GM23248 (cell line): ENCODE data around the gene HOXA13. TPM values are rescaled to one million over a fixed set of nuclear protein-coding genes. Genes with fewer than 3 reads are reported as not detected.

Experiments used
- DNase-seq: peaks from one replicate; pipeline ENCODE4 v3.0.0-alpha.2; 2015
- H2AFZ ChIP-seq: fragments of 200-600 bp; sonication (generic); 2 replicates; pipeline ENCODE4 v1.6.1; 2016; ENCODE audit warnings: antibody characterized with exemption
- H3F3A ChIP-seq: fragments of 200-600 bp; sonication (generic); 2 replicates; pipeline ENCODE4 v1.6.1; 2016; ENCODE audit warnings: mild to moderate bottlenecking, antibody characterized with exemption, mixed run types; ENCODE audit not compliant: insufficient read depth
- H3K27ac ChIP-seq: fragments of 200-600 bp; sonication (generic); 2 replicates; pipeline ENCODE4 v1.5.1; 2016; ENCODE audit warnings: mild to moderate bottlenecking
- H3K27me3 ChIP-seq: fragments of 200-600 bp; sonication (generic); replicated peaks from 2 replicates; pipeline ENCODE4 v1.6.1; 2016; ENCODE audit warnings: mild to moderate bottlenecking; ENCODE audit not compliant: insufficient read depth
- H3K36me3 ChIP-seq: fragments of 200-600 bp; sonication (generic); 2 replicates; pipeline ENCODE4 v1.6.1; 2016; ENCODE audit warnings: low read depth, mild to moderate bottlenecking
- H3K4me1 ChIP-seq: fragments of 200-600 bp; sonication (generic); 2 replicates; pipeline ENCODE4 v1.6.1; 2016; ENCODE audit warnings: mild to moderate bottlenecking; ENCODE audit not compliant: insufficient read depth
- H3K4me2 ChIP-seq: fragments of 200-600 bp; sonication (generic); one replicate; pipeline ENCODE4 v1.6.1; 2016; ENCODE audit warnings: mild to moderate bottlenecking; ENCODE audit not compliant: unreplicated experiment
- H3K4me3 ChIP-seq: fragments of 200-600 bp; sonication (generic); 2 replicates; pipeline ENCODE4 v1.5.1; 2016; ENCODE audit warnings: mild to moderate bottlenecking
- H3K79me2 ChIP-seq: fragments of 200-600 bp; sonication (generic); 2 replicates; pipeline ENCODE4 v1.6.1; 2016; ENCODE audit warnings: mild to moderate bottlenecking; ENCODE audit not compliant: insufficient read depth
- H3K9ac ChIP-seq: fragments of 200-600 bp; sonication (generic); 2 replicates; pipeline ENCODE4 v1.6.1; 2016; ENCODE audit warnings: mild to moderate bottlenecking
- H3K9me2 ChIP-seq: fragments of 200-600 bp; sonication (generic); 2 replicates; pipeline ENCODE4 v1.6.1; 2016; ENCODE audit warnings: mixed run types, mild to moderate bottlenecking, moderate library complexity; ENCODE audit not compliant: insufficient read depth
- H3K9me3 ChIP-seq: fragments of 200-600 bp; sonication (generic); one replicate; pipeline ENCODE4 v1.6.1; 2017; ENCODE audit warnings: low read depth
- H4K20me1 ChIP-seq: fragments of 200-600 bp; sonication (generic); 2 replicates; pipeline ENCODE4 v1.6.0; 2016; ENCODE audit not compliant: insufficient read depth
- EZH2 ChIP-seq: fragments of 200-600 bp; sonication (generic); IDR thresholded peaks from 2 replicates; pipeline ENCODE4 v1.6.1; 2018; ENCODE audit warnings: antibody characterized with exemption, mild to moderate bottlenecking; ENCODE audit not compliant: insufficient read depth, poor library complexity, severe bottlenecking
- EZH2phosphoT487 ChIP-seq: fragments of 200-600 bp; sonication (generic); IDR thresholded peaks from 2 replicates; pipeline ENCODE4 v1.6.1; 2018; ENCODE audit warnings: antibody characterized with exemption, moderate library complexity, mild to moderate bottlenecking, low read depth; ENCODE audit not compliant: insufficient read depth
- WGBS, 2 experiments: methylation state at CpG; one replicate each; pipeline ENCODE4 v1.1.6; 2015 to 2017; ENCODE audit warnings: low lambda C conversion rate in 2 of 2, low coverage in 1 of 2; ENCODE audit errors: missing lambda C conversion rate in 2 of 2; 5-methylcytosine and 5-hydroxymethylcytosine counted together
- in situ Hi-C: fragments of 300-500 bp; cut with MboI; formaldehyde crosslinking; loops from 2 replicates; pipeline ENCODE4 v1.15.0; 2020
- polyA plus RNA-seq: library from polyadenylated mRNA; unstranded; fragments of >200 nt; fragmentation: Nextera tagmentation; extraction: Ambion mirVana; gene quantifications from 2 replicates; pipeline ENCODE4 v1.2.1, GENCODE V29; 2016
- total RNA-seq: library from RNA; depleted of rRNA; stranded (reverse); fragments of >200 nt; shearing (Covaris generic); gene quantifications from 2 replicates; pipeline ENCODE4 v1.2.3, GENCODE V29; 2014

The HOXA13 gene
- total and polyA plus RNA-seq, 2 experiments from 2014 or later, result 0.15 to 0.43 TPM

DNA sequence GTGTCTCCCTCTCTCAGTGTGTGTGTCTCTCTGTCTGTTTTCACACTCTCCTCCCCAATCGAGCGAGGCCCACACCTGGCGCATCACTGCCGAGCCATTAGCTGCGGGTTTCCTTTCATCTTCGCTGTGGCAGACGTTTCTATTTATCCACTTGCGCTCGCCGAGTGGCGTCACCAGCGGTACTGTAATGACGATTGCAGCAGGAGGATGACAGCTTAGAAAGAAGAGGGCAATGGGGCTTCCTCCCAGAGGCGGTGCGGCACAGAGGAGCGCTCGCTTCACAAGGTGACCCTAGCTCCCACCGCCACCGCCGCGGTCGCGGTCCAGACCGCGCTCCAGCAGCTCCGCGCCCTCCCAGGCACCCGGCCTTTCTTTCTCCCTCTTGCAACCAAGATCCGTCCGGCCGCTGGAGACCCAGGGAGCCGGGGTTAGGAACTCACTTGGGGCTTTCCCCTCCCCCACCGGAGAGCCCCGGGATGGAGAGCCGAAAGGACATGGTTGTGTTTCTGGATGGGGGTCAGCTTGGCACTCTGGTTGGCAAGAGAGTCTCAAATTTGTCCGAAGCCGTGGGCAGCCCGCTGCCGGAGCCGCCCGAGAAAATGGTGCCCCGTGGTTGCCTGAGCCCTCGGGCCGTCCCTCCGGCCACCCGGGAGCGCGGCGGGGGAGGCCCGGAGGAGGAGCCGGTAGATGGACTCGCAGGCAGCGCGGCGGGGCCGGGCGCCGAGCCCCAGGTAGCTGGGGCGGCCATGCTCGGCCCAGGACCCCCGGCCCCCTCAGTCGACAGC, 42.9 kb upstream of the HOXA13 start, which contains the start of gene EVX1:
TSS of gene EVX1 (plus strand) at position 248 of the 785 bp plus-strand sequence. CDS start at position 477, 229 bp downstream.
- Histone ChIP-seq H3K27me3 (peaks cover 73% of the 10 kb centered on the region), H3K4me1 (peaks cover 10% of the 10 kb centered on the region; the same call in 1 of the 2 replicates), H3K27ac (no peak within 1 kb of the TSS), H3K9me3 (no peaks in the 10 kb centered on the region), H3K9ac (no peak within 1 kb of the TSS), H3K4me2 (peak within 1 kb of the TSS; percentile 67), H3K4me3 (peak within 1 kb of the TSS; percentile 46), H3K79me2 (no peaks in the 10 kb centered on the region), H3K9me2 (no peaks in the 10 kb centered on the region), H2AFZ (peak within 1 kb of the TSS; percentile 29; the same call in 1 of the 2 replicates), H3K36me3 (no peaks in the 10 kb centered on the region), H3F3A (peaks cover 9% of the 10 kb centered on the region; the same call in 1 of the 2 replicates), H4K20me1 (no peaks in the 10 kb centered on the region)
- in situ Hi-C loops, result no loop called here
- TF ChIP-seq EZH2 (no peak), EZH2phosphoT487 (no peak)
- peak; percentile 50 for DNase-seq
- 7 to 11% methylated on average over 59 to 60 of the region's 62 CpGs for WGBS, 2 experiments

DNA sequence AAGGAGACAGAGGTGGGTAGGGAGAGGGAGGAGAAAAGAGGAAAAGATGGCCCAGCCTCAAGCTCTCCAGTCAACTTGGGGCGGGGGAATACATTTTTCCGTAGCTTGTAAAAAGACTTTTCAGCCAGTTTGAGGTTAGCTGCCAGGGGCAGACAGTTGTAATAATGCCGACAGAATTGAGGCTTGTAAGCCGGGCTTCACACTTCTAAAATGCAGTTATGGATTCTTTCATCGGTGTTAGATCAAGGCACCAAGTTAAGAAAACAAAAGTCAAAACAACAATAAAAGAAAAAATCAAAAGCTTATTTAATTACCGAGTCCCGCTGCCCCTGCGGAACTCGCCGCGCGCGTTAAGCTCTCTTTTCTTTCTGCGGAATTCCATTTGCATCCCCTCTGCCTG, 42.3 kb upstream of the HOXA13 start:
- H3K4me2 ChIP-seq, result peak overlapping the region; percentile 67
- no peak overlapping the region; the same call in 1 of the 2 replicates for H2AFZ ChIP-seq
- H3K9me2 ChIP-seq, result no peaks in the 10 kb centered on the region
- no peaks in the 10 kb centered on the region for H3K79me2 ChIP-seq
- H3K4me1 ChIP-seq, result peaks cover 13% of the 10 kb centered on the region; the same call in 1 of the 2 replicates
- DNase-seq, result no peak
- H4K20me1 ChIP-seq, result no peaks in the 10 kb centered on the region
- TF ChIP-seq EZH2 (peak; percentile 57), EZH2phosphoT487 (peak; percentile 73; the same call in 1 of the 2 replicates)
- H3K36me3 ChIP-seq, result no peaks in the 10 kb centered on the region
- H3K9ac ChIP-seq, result no peak overlapping the region
- peaks cover 13% of the 10 kb centered on the region; the same call in 1 of the 2 replicates for H3F3A ChIP-seq
- H3K27ac ChIP-seq, result no peak overlapping the region
- peaks cover 68% of the 10 kb centered on the region for H3K27me3 ChIP-seq
- no peaks in the 10 kb centered on the region for H3K9me3 ChIP-seq
- in situ Hi-C loops, result no loop called here
- WGBS, 2 experiments, result 17 to 19% methylated on average over 14 of the region's 14 CpGs
- H3K4me3 ChIP-seq, result peak overlapping the region; percentile 46; the same call in 1 of the 2 replicates

DNA sequence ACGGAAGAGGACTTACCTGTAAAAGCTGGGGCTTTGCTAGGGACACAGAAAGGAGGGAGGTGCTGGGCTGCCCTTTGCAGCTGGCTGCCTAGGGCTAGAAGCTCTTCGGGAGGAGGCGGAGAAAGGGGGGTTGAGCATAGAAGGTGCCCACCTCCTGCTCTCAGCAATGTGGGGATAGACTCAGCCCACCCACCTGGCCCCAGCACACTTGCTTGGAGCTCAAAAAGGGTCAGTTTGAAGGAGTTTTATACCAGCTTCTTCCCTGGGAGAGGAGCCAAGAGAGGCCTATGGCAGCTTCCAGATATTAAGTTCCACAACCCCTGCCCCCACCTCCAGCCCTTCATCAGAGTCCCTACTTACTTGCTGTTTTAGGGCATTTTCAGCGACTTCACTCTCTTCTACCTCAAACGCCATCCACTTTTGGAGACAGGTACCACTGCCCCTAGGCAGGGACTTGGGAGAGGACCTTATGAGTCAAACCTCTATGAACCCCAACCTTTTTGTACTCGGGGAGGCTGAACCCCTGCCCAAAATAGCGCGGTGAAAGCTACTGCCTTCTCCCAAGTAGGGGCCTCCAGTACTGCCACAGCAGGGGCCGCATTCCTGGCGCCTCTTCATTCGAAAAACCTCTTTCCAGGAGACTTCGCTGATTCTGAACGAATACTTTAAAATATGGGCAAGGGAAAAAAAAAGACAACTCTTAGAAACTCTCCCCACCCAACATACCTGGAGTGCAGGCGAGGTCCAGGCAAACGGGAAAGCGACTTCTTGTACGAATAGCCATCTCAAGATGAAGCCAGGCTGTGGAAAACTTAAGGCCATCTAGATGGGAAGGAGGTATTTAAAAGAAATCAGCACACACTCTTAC, 41.5 kb upstream of the HOXA13 start:
- DNase-seq, result no peak
- Histone ChIP-seq H3K9ac (no peak overlapping the region), H3F3A (peaks cover 13% of the 10 kb centered on the region; the same call in 1 of the 2 replicates), H3K27me3 (peaks cover 61% of the 10 kb centered on the region), H3K9me2 (no peaks in the 10 kb centered on the region), H3K9me3 (no peaks in the 10 kb centered on the region), H3K4me3 (no peak overlapping the region), H3K27ac (no peak overlapping the region), H3K36me3 (no peaks in the 10 kb centered on the region), H4K20me1 (no peaks in the 10 kb centered on the region), H3K79me2 (no peaks in the 10 kb centered on the region), H3K4me2 (no peak overlapping the region), H2AFZ (no peak overlapping the region), H3K4me1 (peaks cover 13% of the 10 kb centered on the region; the same call in 1 of the 2 replicates)
- TF ChIP-seq EZH2 (no peak), EZH2phosphoT487 (no peak)
- WGBS, 2 experiments, result 63 to 66% methylated on average over 17 of the region's 17 CpGs
- in situ Hi-C loops, result no loop called here

DNA sequence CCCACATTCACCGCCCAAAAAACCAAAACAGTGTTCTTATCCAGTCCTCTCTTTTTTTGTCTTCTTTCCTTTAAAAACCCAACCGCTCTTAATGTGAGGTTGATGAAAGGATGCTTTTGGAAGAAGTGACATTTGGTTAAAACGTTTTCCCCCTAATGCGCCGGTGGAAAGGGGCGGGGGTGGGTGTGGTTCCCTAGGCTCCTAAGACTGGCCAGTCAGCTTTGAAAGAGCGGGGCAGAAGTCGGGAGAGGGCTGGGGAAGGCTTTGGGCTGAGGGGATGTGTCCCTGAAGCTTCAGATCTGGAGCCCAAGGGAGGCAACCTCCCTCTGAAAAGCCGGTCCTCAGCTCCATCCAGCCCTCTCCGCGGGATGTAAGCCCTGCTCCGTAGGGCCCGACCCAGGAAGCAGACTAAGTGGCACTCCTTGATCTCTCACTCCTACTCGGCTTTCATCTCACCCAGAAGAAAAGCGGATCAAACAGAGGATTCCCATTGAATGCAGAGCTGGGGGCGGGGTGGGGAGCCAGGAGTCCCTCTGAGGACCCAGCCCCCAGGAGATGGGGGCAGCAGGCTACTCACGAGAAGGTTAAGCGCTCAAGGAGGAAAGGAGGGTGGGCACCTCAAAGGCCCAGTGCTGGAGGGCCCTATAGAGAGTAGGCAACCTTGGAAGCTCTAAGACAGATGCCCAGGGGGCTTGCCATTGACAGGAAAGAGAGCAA, 40.3 kb upstream of the HOXA13 start:
- Histone ChIP-seq H3K36me3 (no peaks in the 10 kb centered on the region), H3K9ac (no peak overlapping the region), H3F3A (peaks cover 13% of the 10 kb centered on the region; the same call in 1 of the 2 replicates), H3K27me3 (peaks cover 55% of the 10 kb centered on the region), H3K4me3 (no peak overlapping the region), H4K20me1 (no peaks in the 10 kb centered on the region), H3K79me2 (no peaks in the 10 kb centered on the region), H3K4me1 (peaks cover 13% of the 10 kb centered on the region; the same call in 1 of the 2 replicates), H3K27ac (no peak overlapping the region), H3K4me2 (no peak overlapping the region), H2AFZ (no peak overlapping the region), H3K9me2 (no peaks in the 10 kb centered on the region), H3K9me3 (no peaks in the 10 kb centered on the region)
- no peak for DNase-seq
- in situ Hi-C loops, result no loop called here
- TF ChIP-seq EZH2 (no peak), EZH2phosphoT487 (no peak)
- 42 to 44% methylated on average over 18 of the region's 18 CpGs for WGBS, 2 experiments
